Gastrocnemius medialis (tissue), 4 donors: ENCODE measurements around the gene LIFR. TPM values are rescaled to one million over a fixed set of nuclear protein-coding genes. Genes with fewer than 3 reads are reported as not detected.
"Not testable (repeated sequence)": the region's sequence is repeated elsewhere in the genome, so short reads cannot be mapped to it uniquely, and the experiment has no call there.

Experiments
- ATAC-seq, 2 donors: fragments of 150-250 bp; one replicate each; pipeline ENCODE4 v1.9.1; 2016
- DNase-seq, 2 donors: peaks; one replicate each; pipeline ENCODE4 v3.0.0-alpha.2; 2019
- H3K27ac ChIP-seq, 4 donors: fragments of 200-600 bp; sonication (generic); 1 replicate in 1 of 4; 2 replicates in 3 of 4; pipeline ENCODE4 v1.5.1; 2016 to 2018; ENCODE audit warnings: mild to moderate bottlenecking in 2 of 4, moderate library complexity in 1 of 4
- H3K27me3 ChIP-seq, 3 donors: fragments of 200-600 bp; sonication (generic) in 2 of 3; 1 replicate in 1 of 3; 2 replicates in 2 of 3; pipeline versions ENCODE4 v1.5.1 to v1.6.0; 2016 to 2019; ENCODE audit warnings: mild to moderate bottlenecking in 1 of 3, moderate library complexity in 1 of 3
- H3K36me3 ChIP-seq, 2 donors: fragments of 200-600 bp; sonication (generic) in 1 of 2; one replicate each; pipeline ENCODE4 v1.5.1; 2017 to 2018
- H3K4me1 ChIP-seq, 2 donors: fragments of 200-600 bp; sonication (generic) in 1 of 2; one replicate each; pipeline ENCODE4 v1.5.1; 2016 to 2017; ENCODE audit warnings: mild to moderate bottlenecking in 2 of 2
- H3K4me3 ChIP-seq, 4 donors: fragments of 200-600 bp; sonication (generic) in 3 of 4; 1 replicate in 1 of 4; 2 replicates in 3 of 4; pipeline ENCODE4 v1.5.1; 2016 to 2019; ENCODE audit warnings: mild to moderate bottlenecking in 2 of 4
- H3K9me3 ChIP-seq, 3 donors: fragments of 200-600 bp; sonication (generic) in 2 of 3; 1 replicate in 1 of 3; 2 replicates in 2 of 3; pipeline ENCODE4 v1.5.1; 2016 to 2019
- CTCF ChIP-seq, 5 experiments: fragments of 450-650 bp in 3 of 5; fragments of 200-600 bp in 2 of 5; sonication (generic) in 2 of 5; IDR thresholded peaks in 4 of 5; conservative IDR thresholded peaks in 1 of 5; 1 replicate in 4 of 5; 2 replicates in 1 of 5; pipeline ENCODE4 v1.5.1; 2016 to 2019; ENCODE audit warnings: antibody characterized with exemption in 5 of 5, mild to moderate bottlenecking in 3 of 5, moderate library complexity in 3 of 5
- POLR2A ChIP-seq, 2 donors: fragments of 450-650 bp; IDR thresholded peaks; one replicate each; pipeline ENCODE4 v1.6.1; 2017; ENCODE audit warnings: antibody characterized with exemption in 2 of 2, mild to moderate bottlenecking in 2 of 2, moderate library complexity in 2 of 2
- in situ Hi-C, 4 donors: fragments of 200-750 bp; cut with MboI; loops; one replicate each; pipeline versions ENCODE4 v1.15.0 to v1.8.0; 2017; ENCODE audit warnings: low sequenced_read_pairs in 4 of 4
- intact Hi-C: fragments of 100-400 bp; cut with DNase I; formaldehyde crosslinking; loops from one replicate; pipeline ENCODE4 v1.15.1; 2023; ENCODE audit warnings: low total_unique reads
- total RNA-seq, 4 donors: library from RNA; depleted of rRNA; stranded (reverse); fragments of >200 nt; gene quantifications; one replicate each; pipeline versions ENCODE4 v1.1.0 to v1.2.3, GENCODE V29; 2016

LIFR gene
- total RNA-seq, 4 donors from 2014 or later, result 80.0 to 233 (median 89.5) TPM

GRCh38 chr5:38574009-38574408 is 17.6 kb upstream of the LIFR start:
- DNase-seq (no peak), ATAC-seq (no peak)
- Histone ChIP-seq H3K4me1 (peaks cover 15 to 16% of the 10 kb centered on the region in 2 donors), H3K27ac (no peak overlapping the region), H3K36me3 (no peaks in the 10 kb centered on the region), H3K9me3 (no peaks in the 10 kb centered on the region), H3K4me3 (no peak overlapping the region), H3K27me3 (no peaks in the 10 kb centered on the region)
- TF ChIP-seq CTCF (IDR thresholded peaks at IDR 0.05 in 4 of 5, conservative IDR thresholded peaks at IDR 0.05 in 1 of 5), result no peak
- TF ChIP-seq POLR2A (IDR thresholded peaks at IDR 0.05), result no peak
- in situ Hi-C loops (loop anchor here in 1 of 4 donors (25.0 kb wide), 1 partner anchor 88 kb away; no protein-coding TSS in a partner anchor), intact Hi-C loops (no loop called here)

GRCh38 chr5:38573521-38573920 is 17.1 kb upstream of the LIFR start:
- H3K9me3 ChIP-seq, result no peaks in the 10 kb centered on the region
- DNase-seq (no peak), ATAC-seq (no peak)
- peaks cover 15 to 16% of the 10 kb centered on the region in 2 donors for H3K4me1 ChIP-seq
- no peak overlapping the region for H3K27ac ChIP-seq
- no peaks in the 10 kb centered on the region for H3K36me3 ChIP-seq
- in situ Hi-C loops, result loop anchor here in 1 of 4 donors (25.0 kb wide), 1 partner anchor 89 kb away; no protein-coding TSS in a partner anchor
- no peak for TF ChIP-seq POLR2A (IDR thresholded peaks at IDR 0.05)
- no peak for TF ChIP-seq CTCF (IDR thresholded peaks at IDR 0.05 in 4 of 5, conservative IDR thresholded peaks at IDR 0.05 in 1 of 5)
- no peaks in the 10 kb centered on the region for H3K27me3 ChIP-seq
- intact Hi-C loops, result no loop called here
- H3K4me3 ChIP-seq, result no peak overlapping the region

GRCh38 chr5:38569180-38569579 is 12.7 kb upstream of the LIFR start:
- no peak for ATAC-seq

GRCh38 chr5:38567306-38567705 is 10.9 kb upstream of the LIFR start:
- in situ Hi-C loops, result loop anchor here in 2 of 4 donors (10.0 to 25.0 kb wide), 2 partner anchors 95 to 97 kb away; no protein-coding TSS in a partner anchor
- H3K4me3 ChIP-seq, H3K9me3 ChIP-seq, ATAC-seq, DNase-seq, H3K27me3 ChIP-seq, intact Hi-C loops, H3K36me3 ChIP-seq, H3K27ac ChIP-seq: not testable (repeated sequence)
- peaks cover 0 to 10% of the 10 kb centered on the region in 2 donors for H3K4me1 ChIP-seq

More at GRCh38 chr5:38569180-38569579, 12.7 kb upstream of the LIFR start:
- H3K9me3 ChIP-seq, result no peaks in the 10 kb centered on the region
- in situ Hi-C loops (loop anchor here in 2 of 4 donors (10.0 to 25.0 kb wide), 2 partner anchors 93 to 96 kb away; no protein-coding TSS in a partner anchor), intact Hi-C loops (no loop called here)
- no peak overlapping the region for H3K27ac ChIP-seq
- no peaks in the 10 kb centered on the region for H3K36me3 ChIP-seq
- TF ChIP-seq CTCF (IDR thresholded peaks at IDR 0.05 in 4 of 5, conservative IDR thresholded peaks at IDR 0.05 in 1 of 5) (no peak), POLR2A (IDR thresholded peaks at IDR 0.05) (no peak)
- no peak overlapping the region for H3K4me3 ChIP-seq
- no peak for DNase-seq
- H3K4me1 ChIP-seq, result no peaks in the 10 kb centered on the region
- no peaks in the 10 kb centered on the region for H3K27me3 ChIP-seq

- no peaks in the 10 kb centered on the region for H3K27me3 ChIP-seq
- in situ Hi-C loops, result loop anchor here in 2 of 4 donors (10.0 to 25.0 kb wide), 2 partner anchors 99 to 101 kb away; no protein-coding TSS in a partner anchor
- ATAC-seq (peak in 1 of 2 donors; percentile 94), DNase-seq (peak in 1 of 2 donors; percentile 16)
- H3K9me3 ChIP-seq, result no peaks in the 10 kb centered on the region
- peak overlapping the region in 1 of 4 donors; percentile 66 for H3K27ac ChIP-seq
- peaks cover 5 to 20% of the 10 kb centered on the region in 2 donors for H3K4me1 ChIP-seq
- H3K4me3 ChIP-seq, result no peak overlapping the region
- TF ChIP-seq POLR2A (IDR thresholded peaks at IDR 0.05) (no peak), CTCF (IDR thresholded peaks at IDR 0.05 in 4 of 5, conservative IDR thresholded peaks at IDR 0.05 in 1 of 5) (no peak)
- intact Hi-C loops, result no loop called here
- no peaks in the 10 kb centered on the region for H3K36me3 ChIP-seq
Measured at GRCh38 chr5:38563624-38564023, 7.2 kb upstream of the LIFR start.
